HG03457 (cell line): Measurements from ENCODE around the gene ZFYVE28.
"Not testable (repeated sequence)": the region's sequence is repeated elsewhere in the genome, so short reads cannot be mapped to it uniquely, and the experiment has no call there.

Source experiments
- ATAC-seq: cut with Tn5 transposase; IDR thresholded peaks from one replicate; pipeline ENCODE4 v1.9.1; 2021; ENCODE audit warnings: moderate number of reproducible peaks; ENCODE audit not compliant: unreplicated experiment

The ZFYVE28 gene

GRCh38 chr4:2417765-2418649 lies at the start of gene ZFYVE28:
TSS of gene ZFYVE28 (minus strand) at chr4:2418645. CDS start at chr4:2418323, 322 bp downstream.
- ATAC-seq: no peak

GRCh38 chr4:2465544-2465943 lies 47.1 kb upstream of the ZFYVE28 start:
- ATAC-seq: not testable (repeated sequence)

GRCh38 chr4:2465032-2465431 lies 46.6 kb upstream of the ZFYVE28 start:
- no peak for ATAC-seq

- no peak for ATAC-seq
Observed at GRCh38 chr4:2462992-2463762, 44.7 kb upstream of the ZFYVE28 start.

- peak; percentile 54 for ATAC-seq
Observed at GRCh38 chr4:2462218-2462991, 44.0 kb upstream of the ZFYVE28 start.

- no peak for ATAC-seq
Observed at GRCh38 chr4:2461246-2461960, 43.0 kb upstream of the ZFYVE28 start.

- no peak for ATAC-seq
Observed at GRCh38 chr4:2459589-2460349, 41.3 kb upstream of the ZFYVE28 start.

GRCh38 chr4:2458546-2459491 lies 40.4 kb upstream of the ZFYVE28 start:
- no peak for ATAC-seq

GRCh38 chr4:2457481-2458295 lies 39.2 kb upstream of the ZFYVE28 start:
- no peak for ATAC-seq

- ATAC-seq: no peak
Observed at GRCh38 chr4:2451821-2452785, 33.7 kb upstream of the ZFYVE28 start.

GRCh38 chr4:2451036-2451520 lies 32.6 kb upstream of the ZFYVE28 start:
- ATAC-seq: no peak

GRCh38 chr4:2450394-2451035 lies 32.1 kb upstream of the ZFYVE28 start:
- ATAC-seq: no peak

GRCh38 chr4:2449511-2450392 lies 31.3 kb upstream of the ZFYVE28 start:
- ATAC-seq: no peak

GRCh38 chr4:2449051-2449450 lies 30.6 kb upstream of the ZFYVE28 start:
- no peak for ATAC-seq

GRCh38 chr4:2448589-2448988 lies 30.1 kb upstream of the ZFYVE28 start:
- ATAC-seq: no peak
